Choroid plexus epithelial cell (primary cell): ENCODE results near the gene GET4.

ENCODE experiments used
- DNase-seq: peaks from one replicate; pipeline ENCODE4 v3.0.0-alpha.2; 2010; ENCODE audit warnings: low read depth
- H3K4me3 ChIP-seq: 2 replicates; pipeline ENCODE4 v1.5.1; 2011; ENCODE audit warnings: low read depth, mild to moderate bottlenecking, control low read depth, low read length, moderate library complexity
- CTCF ChIP-seq: conservative IDR thresholded peaks from 2 replicates; pipeline ENCODE4 v1.5.1; 2011; ENCODE audit warnings: low read depth, mild to moderate bottlenecking, control low read depth, inconsistent platforms, low read length, moderate library complexity

GET4 gene

DNA sequence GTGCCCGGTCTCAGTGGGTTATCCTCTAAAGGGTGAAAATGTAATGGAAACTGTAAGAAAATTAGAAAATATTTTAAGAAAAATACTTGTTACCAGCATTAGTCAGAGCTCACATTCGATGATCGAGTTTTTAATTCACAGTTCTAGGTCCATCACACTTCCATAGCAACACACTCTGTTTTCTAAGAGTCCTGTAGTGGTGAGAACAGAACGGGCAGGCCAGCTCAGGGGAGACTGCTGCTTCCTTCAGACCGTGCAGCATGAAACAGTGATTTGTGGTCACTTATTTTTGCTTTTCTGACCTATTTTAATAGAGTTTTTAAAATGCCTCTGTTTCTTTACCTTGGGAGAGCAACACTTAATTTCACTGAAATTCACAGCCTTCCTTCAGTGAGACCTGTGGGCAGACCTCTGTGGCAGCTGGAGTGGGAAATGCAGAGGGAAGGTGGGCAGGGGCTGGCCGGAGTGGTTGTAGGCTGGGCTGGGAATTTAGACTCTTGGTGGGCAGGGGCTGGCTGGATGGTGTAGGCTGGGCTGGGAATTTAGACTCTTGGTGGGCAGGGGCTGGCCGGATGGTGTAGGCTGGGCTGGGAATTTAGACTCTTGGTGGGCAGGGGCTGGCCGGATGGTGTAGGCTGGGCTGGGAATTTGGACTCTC is 42.6 kb upstream of the GET4 start:
- no peak for DNase-seq
- no peak overlapping the region for H3K4me3 ChIP-seq
- no peak for TF ChIP-seq CTCF

DNA sequence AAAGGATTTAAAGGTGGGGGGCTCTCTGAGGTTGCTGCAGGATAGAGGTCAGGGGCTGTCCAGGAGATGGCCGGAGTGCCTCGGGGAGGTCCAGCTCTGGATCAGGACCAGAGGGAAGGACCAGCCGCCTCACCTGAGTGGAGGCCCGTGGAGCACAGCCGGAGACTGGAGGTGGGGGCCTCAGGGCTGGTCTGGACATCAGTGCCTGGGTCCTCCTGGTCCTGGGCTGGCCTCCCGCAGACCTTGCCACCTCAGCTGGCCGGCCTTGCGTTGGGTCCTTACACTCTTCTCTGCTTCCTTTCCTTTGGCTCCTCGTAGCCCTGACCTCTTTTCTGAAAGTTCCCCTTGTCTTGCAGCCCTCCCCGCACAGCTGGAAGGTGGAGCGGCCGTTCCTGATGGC is 42.1 kb upstream of the GET4 start:
- TF ChIP-seq CTCF, result no peak
- H3K4me3 ChIP-seq, result no peak overlapping the region
- DNase-seq, result no peak

DNA sequence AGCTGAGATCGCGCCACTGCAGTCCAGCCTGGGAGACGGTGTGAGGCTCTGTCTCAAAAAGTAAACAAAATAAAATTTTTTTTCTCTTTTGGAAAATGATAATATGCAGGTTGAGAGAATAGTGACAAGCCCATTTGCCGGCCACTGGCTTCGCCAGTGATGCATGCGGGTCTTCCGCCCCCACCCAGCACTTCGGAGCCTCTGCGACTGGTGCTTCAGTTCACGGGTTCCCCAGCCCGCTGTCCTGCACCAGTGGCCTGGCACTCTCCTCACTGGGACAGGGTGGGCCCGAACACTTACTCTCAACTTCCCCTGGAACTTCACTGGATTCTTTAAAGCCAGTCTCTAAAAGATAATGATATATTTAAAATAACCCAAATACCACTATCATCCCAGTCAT is 41.3 kb upstream of the GET4 start:
- no peak for DNase-seq
- H3K4me3 ChIP-seq, result no peak overlapping the region
- TF ChIP-seq CTCF, result no peak

DNA sequence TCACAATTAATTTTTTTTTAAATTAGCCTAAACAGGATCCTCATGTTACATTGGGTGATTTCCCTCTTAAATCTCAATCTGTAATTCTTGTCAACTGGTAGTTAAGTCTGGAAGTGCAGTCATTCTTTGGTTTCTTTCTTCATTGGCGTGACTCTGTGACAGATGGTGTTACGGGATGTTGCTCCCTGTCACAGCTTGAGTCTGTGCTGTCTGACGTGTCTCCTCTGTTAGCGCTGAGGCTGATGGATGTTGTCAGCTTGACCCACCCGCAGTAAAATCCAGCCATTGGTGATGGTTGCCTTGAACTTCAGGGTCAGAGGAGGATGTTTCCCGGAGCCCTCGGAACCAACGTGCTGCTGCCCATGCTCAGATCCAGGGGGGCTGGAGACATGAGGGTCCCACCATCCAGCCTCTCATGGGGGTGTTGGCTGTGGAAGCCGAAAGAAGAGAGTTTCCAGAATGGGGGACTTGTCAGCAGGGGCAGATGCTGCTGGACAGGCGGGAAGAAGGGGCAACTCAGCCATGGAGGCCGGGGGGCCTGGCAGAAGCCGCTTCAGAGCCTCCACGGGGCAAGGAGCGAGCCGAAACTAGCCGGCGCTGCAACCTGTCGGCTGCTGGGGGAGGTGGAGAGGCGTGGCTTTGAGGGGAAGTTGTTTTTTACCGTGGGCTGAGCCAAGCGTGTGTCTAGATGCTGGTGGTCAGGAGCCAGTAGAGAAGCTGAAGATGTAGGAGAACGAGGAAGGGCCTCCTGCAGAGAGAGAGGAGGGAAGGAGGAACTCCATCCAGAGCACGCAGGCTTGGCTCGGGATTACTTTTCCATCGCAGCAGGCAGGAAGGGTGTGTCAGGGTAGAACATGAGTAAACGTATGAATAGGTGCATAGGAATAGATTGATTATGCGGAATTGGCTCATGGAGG is 40.6 kb upstream of the GET4 start:
- no peak for TF ChIP-seq CTCF
- no peak for DNase-seq
- H3K4me3 ChIP-seq, result no peak overlapping the region

- no peak overlapping the region for H3K4me3 ChIP-seq
- peak; percentile 82 for DNase-seq
- TF ChIP-seq CTCF, result peak; percentile 85
Measured at GRCh38 chr7:836429-836828, 39.9 kb upstream of the GET4 start.

GRCh38 chr7:837001-837400 is 39.4 kb upstream of the GET4 start:
- H3K4me3 ChIP-seq, result no peak overlapping the region
- no peak for DNase-seq
- no peak for TF ChIP-seq CTCF
